ENCODE data around the gene FAM20B. TPM values are rescaled to one million over a fixed set of nuclear protein-coding genes. Genes with fewer than 3 reads are reported as not detected.

Gene FAM20B
- total and polyA plus RNA-seq, 4 donors, result 3.1 to 39.8 (median 13.6) TPM

- Histone ChIP-seq H3K36me3 (ENCODE audit: control insufficient read depth in 4 of 4, insufficient read depth in 3 of 4, low read depth in 1 of 4, low read length in 3 of 4) (no peaks in the 10 kb centered on the region), H3K4me3 (ENCODE audit: low read depth in 1 of 3, low read length in 3 of 3) (no peak overlapping the region), H3K9me3 (ENCODE audit: control insufficient read depth in 4 of 4, low read length in 3 of 4) (no peaks in the 10 kb centered on the region), H3K4me1 (ENCODE audit: control insufficient read depth in 4 of 4, insufficient read depth in 4 of 4, low read length in 3 of 4) (peaks cover 4 to 37% (median 24%) of the 10 kb centered on the region in 4 donors), H3K9ac (ENCODE audit: low read depth in 1 of 2, low read length in 2 of 2) (no peak overlapping the region), H3K27me3 (ENCODE audit: control insufficient read depth in 4 of 4, insufficient read depth in 4 of 4, low read length in 3 of 4) (no peaks in the 10 kb centered on the region), H3K27ac (ENCODE audit: low read depth in 1 of 2, low read length in 2 of 2) (no peak overlapping the region)
- DNase-seq (ENCODE audit: low spot score), result no peak
- no peak for TF ChIP-seq HNF4G (IDR thresholded peaks at IDR 0.05)
- no peak for TF ChIP-seq EGR1 (IDR thresholded peaks at IDR 0.05; ENCODE audit: low read depth in 2 of 2)
- no peak for TF ChIP-seq ZBTB33 (IDR thresholded peaks at IDR 0.05)
- TF ChIP-seq FOXA1 (IDR thresholded peaks at IDR 0.05), result no peak
- no peak for TF ChIP-seq JUND (IDR thresholded peaks at IDR 0.05)
- TF ChIP-seq CTCF (IDR thresholded peaks at IDR 0.05; ENCODE audit: low read depth, low read length, missing input control), result no peak
- TF ChIP-seq RXRA (IDR thresholded peaks at IDR 0.05), result no peak
- TF ChIP-seq TAF1 (conservative IDR thresholded peaks at IDR 0.05), result no peak
- TF ChIP-seq HNF4A (conservative IDR thresholded peaks at IDR 0.05), result no peak
- TF ChIP-seq NR2F2 (IDR thresholded peaks at IDR 0.05), result no peak
- no peak for TF ChIP-seq SP1 (IDR thresholded peaks at IDR 0.05)
- no peak for TF ChIP-seq MAX (IDR thresholded peaks at IDR 0.05)
- TF ChIP-seq REST (IDR thresholded peaks at IDR 0.05), result no peak
- WGBS, result 54% methylated on average over 3 of the region's 3 CpGs
These were observed 3.6 kb downstream of the FAM20B start for GRCh38 chr1:179029321-179029759.

GRCh38 chr1:179030130-179030529, 4.4 kb downstream of the FAM20B start:
- no peak overlapping the region for H3K9ac ChIP-seq (ENCODE audit: low read depth in 1 of 2, low read length in 2 of 2)
- DNase-seq (ENCODE audit: low spot score), result no peak
- no peak overlapping the region for H3K4me3 ChIP-seq (ENCODE audit: low read depth in 1 of 3, low read length in 3 of 3)
- no peaks in the 10 kb centered on the region for H3K27me3 ChIP-seq (ENCODE audit: control insufficient read depth in 4 of 4, insufficient read depth in 4 of 4, low read length in 3 of 4)
- no peaks in the 10 kb centered on the region for H3K9me3 ChIP-seq (ENCODE audit: control insufficient read depth in 4 of 4, low read length in 3 of 4)
- 43% methylated on average over 5 of the region's 5 CpGs for WGBS
- peaks cover 7 to 34% (median 24%) of the 10 kb centered on the region in 4 donors for H3K4me1 ChIP-seq (ENCODE audit: control insufficient read depth in 4 of 4, insufficient read depth in 4 of 4, low read length in 3 of 4)
- no peak overlapping the region for H3K27ac ChIP-seq (ENCODE audit: low read depth in 1 of 2, low read length in 2 of 2)
- no peaks in the 10 kb centered on the region for H3K36me3 ChIP-seq (ENCODE audit: control insufficient read depth in 4 of 4, insufficient read depth in 3 of 4, low read depth in 1 of 4, low read length in 3 of 4)
- TF ChIP-seq NR2F2 (IDR thresholded peaks at IDR 0.05) (no peak), EGR1 (IDR thresholded peaks at IDR 0.05; ENCODE audit: low read depth in 2 of 2) (no peak), HNF4A (conservative IDR thresholded peaks at IDR 0.05) (no peak), RXRA (IDR thresholded peaks at IDR 0.05) (no peak), REST (IDR thresholded peaks at IDR 0.05) (no peak), CTCF (IDR thresholded peaks at IDR 0.05; ENCODE audit: low read depth, low read length, missing input control) (no peak), JUND (IDR thresholded peaks at IDR 0.05) (no peak), ATF3 (IDR thresholded peaks at IDR 0.05) (no peak), ZBTB33 (IDR thresholded peaks at IDR 0.05) (no peak), RAD21 (IDR thresholded peaks at IDR 0.05) (no peak), TAF1 (conservative IDR thresholded peaks at IDR 0.05) (no peak)

Measured in liver (tissue), 9 donors.